IMR-90 (cell line): ENCODE results near the gene UBE2L3. TPM values are rescaled to one million over a fixed set of nuclear protein-coding genes. Genes with fewer than 3 reads are reported as not detected.

Source experiments
- ATAC-seq: fragments of 200-7000 bp; cut with Tn5 transposase; 2 replicates; pipeline ENCODE4 v1.9.1; 2020; ENCODE audit warnings: low read depth, mild to moderate bottlenecking, moderate library complexity
- BruUV-seq: library from RNA; stranded (reverse); fragments of 400-500 nt; replicated peaks from 2 replicates; lab custom pipeline; 2021; lab: Mats Ljungman, UMichigan
- CTCF ChIA-PET: fragments of 300-600 bp; formaldehyde crosslinking; extraction: SDS; loops from one replicate; lab custom pipeline; 2021; ENCODE audit warnings: antibody characterized with exemption; lab: Yijun Ruan, JAX
- POLR2A ChIA-PET: fragments of 300-600 bp; sonication (Branson Sonifier 250); formaldehyde crosslinking; loops from one replicate; lab custom pipeline; 2022; ENCODE audit warnings: antibody characterized with exemption; ENCODE audit not compliant: unreplicated experiment; lab: Charles Lee
- DNase-seq: peaks from one replicate; pipeline ENCODE4 v3.0.0; 2013
- H2AFZ ChIP-seq: replicated peaks from 2 replicates; pipeline ENCODE3; 2013; ENCODE audit warnings: low read length, mild to moderate bottlenecking; ENCODE audit not compliant: poor library complexity
- H2AK5ac ChIP-seq: 2 replicates; pipeline ENCODE4 v1.6.1; 2013; ENCODE audit warnings: low read depth, low read length, inconsistent platforms
- H2AK9ac ChIP-seq: replicated peaks from 2 replicates; pipeline ENCODE3; 2013; ENCODE audit warnings: mild to moderate bottlenecking, low read depth, low read length, moderate library complexity; ENCODE audit not compliant: poor library complexity
- H2BK120ac ChIP-seq: 2 replicates; pipeline ENCODE4 v1.6.1; 2013; ENCODE audit warnings: low read depth, low read length, inconsistent platforms
- H2BK15ac ChIP-seq: 3 replicates; pipeline ENCODE4 v1.6.1; 2013; ENCODE audit warnings: low read depth, low read length, inconsistent platforms
- H2BK20ac ChIP-seq: 2 replicates; pipeline ENCODE4 v1.6.1; 2013; ENCODE audit warnings: low read depth, mild to moderate bottlenecking, inconsistent platforms, low read length, moderate library complexity
- H2BK5ac ChIP-seq: 2 replicates; pipeline ENCODE4 v1.6.1; 2013; ENCODE audit warnings: mild to moderate bottlenecking, low read depth, low read length, inconsistent platforms; ENCODE audit not compliant: poor library complexity, severe bottlenecking
- H3K14ac ChIP-seq: replicated peaks from 2 replicates; pipeline ENCODE4 v1.6.1; 2013; ENCODE audit warnings: low read depth, low read length, inconsistent platforms
- H3K18ac ChIP-seq: 2 replicates; pipeline ENCODE4 v1.6.1; 2013; ENCODE audit warnings: low read depth, low read length, control low read depth
- H3K23ac ChIP-seq: 2 replicates; pipeline ENCODE4 v1.6.1; 2013; ENCODE audit warnings: low read depth, low read length, inconsistent platforms
- H3K27ac ChIP-seq: 2 replicates; pipeline ENCODE4 v1.5.1; 2013; ENCODE audit warnings: mild to moderate bottlenecking, control low read depth, low read length; ENCODE audit not compliant: insufficient read depth
- H3K27me3 ChIP-seq: 2 replicates; pipeline ENCODE4 v1.6.1; 2013; ENCODE audit warnings: low read length; ENCODE audit not compliant: control insufficient read depth, insufficient read depth
- H3K36me3 ChIP-seq: 2 replicates; pipeline ENCODE4 v1.6.1; 2013; ENCODE audit warnings: low read length, mixed read lengths; ENCODE audit not compliant: control insufficient read depth, insufficient read depth
- H3K4ac ChIP-seq: 2 replicates; pipeline ENCODE4 v1.6.1; 2013; ENCODE audit warnings: low read depth, low read length, inconsistent platforms
- H3K4me1 ChIP-seq: 2 replicates; pipeline ENCODE4 v1.6.1; 2013; ENCODE audit warnings: low read length, mixed read lengths; ENCODE audit not compliant: control insufficient read depth, insufficient read depth
- H3K4me2 ChIP-seq: 2 replicates; pipeline ENCODE4 v1.6.1; 2013; ENCODE audit warnings: low read depth, mild to moderate bottlenecking, control low read depth, low read length, moderate library complexity
- H3K4me3 ChIP-seq: 2 replicates; pipeline ENCODE4 v1.5.1; 2013; ENCODE audit warnings: low read depth, mild to moderate bottlenecking, control low read depth, low read length, moderate library complexity; ENCODE audit not compliant: insufficient read depth
- H3K56ac ChIP-seq: 2 replicates; pipeline ENCODE4 v1.6.1; 2013; ENCODE audit warnings: low read length, inconsistent platforms; ENCODE audit not compliant: insufficient read depth; ENCODE audit errors: extremely low read depth
- H3K79me1 ChIP-seq, 2 experiments: 2 replicates each; pipeline ENCODE4 v1.6.1; 2013; ENCODE audit warnings: low read length in 2 of 2, inconsistent platforms in 1 of 2, low read depth in 1 of 2
- H3K9ac ChIP-seq: 2 replicates; pipeline ENCODE4 v1.6.1; 2013; ENCODE audit warnings: low read depth, low read length, control low read depth
- H3K9me1 ChIP-seq: 2 replicates; pipeline ENCODE4 v1.6.1; 2013; ENCODE audit warnings: low read length, inconsistent platforms; ENCODE audit not compliant: insufficient read depth
- H3K9me3 ChIP-seq: 2 replicates; pipeline ENCODE4 v1.6.1; 2013; ENCODE audit warnings: low read length; ENCODE audit not compliant: control insufficient read depth, insufficient read depth
- H4K20me1 ChIP-seq: 2 replicates; pipeline ENCODE4 v1.6.1; 2013; ENCODE audit warnings: low read length, inconsistent platforms; ENCODE audit not compliant: insufficient read depth
- H4K5ac ChIP-seq: 2 replicates; pipeline ENCODE4 v1.6.1; 2013; ENCODE audit warnings: mild to moderate bottlenecking, low read depth, low read length, control low read depth
- H4K8ac ChIP-seq, 2 experiments: 2 replicates each; pipeline ENCODE4 v1.6.1; 2013; ENCODE audit warnings: low read depth in 2 of 2, low read length in 2 of 2, control low read depth in 1 of 2, inconsistent platforms in 1 of 2
- H4K91ac ChIP-seq: 2 replicates; pipeline ENCODE4 v1.6.1; 2013; ENCODE audit warnings: low read depth, low read length, inconsistent platforms; ENCODE audit not compliant: insufficient read depth
- CEBPB ChIP-seq: IDR thresholded peaks from 2 replicates; pipeline ENCODE4 v1.6.1; 2012; ENCODE audit warnings: low read depth, low read length, improper control_type of control experiment
- CHD1 ChIP-seq: IDR thresholded peaks from 2 replicates; pipeline ENCODE4 v1.6.1; 2012; ENCODE audit warnings: low read depth, low read length, improper control_type of control experiment
- ELK1 ChIP-seq: fragments of 150-350 bp; IDR thresholded peaks from 2 replicates; pipeline ENCODE4 v1.6.1; 2016; ENCODE audit warnings: low read depth, mild to moderate bottlenecking, low read length, moderate library complexity, borderline replicate concordance
- FOS ChIP-seq: fragments of 150-350 bp; IDR thresholded peaks from 2 replicates; pipeline ENCODE4 v1.6.1; 2016; ENCODE audit warnings: low read depth, low read length
- MAFK ChIP-seq: IDR thresholded peaks from 2 replicates; pipeline ENCODE4 v1.6.1; 2012; ENCODE audit warnings: low read depth, low read length, improper control_type of control experiment
- MAZ ChIP-seq: IDR thresholded peaks from 2 replicates; pipeline ENCODE4 v1.6.1; 2012; ENCODE audit warnings: low read depth, mild to moderate bottlenecking, low read length, improper control_type of control experiment, moderate library complexity, borderline replicate concordance
- MXI1 ChIP-seq: IDR thresholded peaks from 2 replicates; pipeline ENCODE4 v1.6.1; 2012; ENCODE audit warnings: low read depth, mild to moderate bottlenecking, low read length, moderate library complexity, borderline replicate concordance
- NFE2L2 ChIP-seq: fragments of 150-350 bp; IDR thresholded peaks from 2 replicates; pipeline ENCODE4 v1.6.1; 2016; ENCODE audit warnings: low read depth, mild to moderate bottlenecking, low read length
- POLR2A ChIP-seq: IDR thresholded peaks from 2 replicates; pipeline ENCODE4 v1.6.1; 2012; ENCODE audit warnings: mild to moderate bottlenecking, low read depth, low read length
- RAD21 ChIP-seq: IDR thresholded peaks from 2 replicates; pipeline ENCODE4 v1.6.1; 2012; ENCODE audit warnings: low read length, improper control_type of control experiment
- RCOR1 ChIP-seq: IDR thresholded peaks from 2 replicates; pipeline ENCODE4 v1.6.1; 2012; ENCODE audit warnings: mild to moderate bottlenecking, low read length, improper control_type of control experiment; ENCODE audit not compliant: insufficient replicate concordance
- RFX5 ChIP-seq: IDR thresholded peaks from 2 replicates; pipeline ENCODE4 v1.8.0; 2012; ENCODE audit warnings: low read depth, mild to moderate bottlenecking, low read length, moderate library complexity
- USF2 ChIP-seq: fragments of 150-350 bp; IDR thresholded peaks from 2 replicates; pipeline ENCODE4 v1.6.1; 2017; ENCODE audit warnings: mild to moderate bottlenecking, antibody characterized with exemption, low read length, low read depth
- WGBS, 2 experiments: methylation state at CpG; one replicate each; pipeline versions ENCODE4 v1.1.5 to v1.1.7; 2013; ENCODE audit warnings: missing lambda C conversion rate in 2 of 2; ENCODE audit not compliant: insufficient read length in 1 of 2; ENCODE audit errors: extremely low coverage in 2 of 2; 5-methylcytosine and 5-hydroxymethylcytosine counted together
- dilution Hi-C: fragments of 300-500 bp; cut with HindIII; formaldehyde crosslinking; loops from one replicate; pipeline ENCODE4 v1.14.3; 2018; ENCODE audit warnings: low sequenced_read_pairs; ENCODE audit not compliant: unreplicated experiment
- in situ Hi-C: fragments of 300-500 bp; cut with MboI; formaldehyde crosslinking; loops from 3 replicates; pipeline ENCODE4 v1.14.3; 2019; ENCODE audit warnings: low sequenced_read_pairs, inconsistent platforms, mixed read lengths
- intact Hi-C: fragments of 100-400 bp; cut with micrococcal nuclease; formaldehyde crosslinking; loops from 2 replicates; pipeline ENCODE4 v1.10.0; 2022
- polyA plus RNA-seq, 3 experiments: library from polyadenylated mRNA; depleted of rRNA; stranded (reverse); fragments of >200 nt; gene quantifications; 2 replicates each; pipeline ENCODE4 v1.2.3, GENCODE V29; 2012; ENCODE audit warnings: low replicate concordance in 1 of 3
- total RNA-seq: library from RNA; depleted of rRNA; stranded (reverse); fragments of >200 nt; gene quantifications from 2 replicates; pipeline ENCODE4 v1.2.3, GENCODE V29; 2012

Gene UBE2L3
- total and polyA plus RNA-seq, 2 of the 4 experiments (the other 2 are of a cell fraction): 29.0 to 72.9 TPM

- Histone ChIP-seq H3K9me3 (no peaks in the 10 kb centered on the region), H3K23ac (no peak overlapping the region), H2BK5ac (no peak overlapping the region), H4K5ac (no peak overlapping the region), H2BK15ac (no peak overlapping the region), H3K27me3 (no peaks in the 10 kb centered on the region), H2BK20ac (no peak overlapping the region), H3K4me1 (peaks cover 11% of the 10 kb centered on the region; the same call in 1 of the 2 replicates), H3K79me1 (peaks cover 18 to 68% of the 10 kb centered on the region in 2 experiments), H2AK9ac (no peak overlapping the region), H3K9me1 (peaks cover 31% of the 10 kb centered on the region), H3K36me3 (peaks cover 33% of the 10 kb centered on the region), H3K56ac (no peak overlapping the region), H4K8ac (no peak overlapping the region), H3K4me3 (no peak overlapping the region), H2AK5ac (no peak overlapping the region), H3K4ac (no peak overlapping the region), H3K4me2 (no peak overlapping the region), H4K91ac (no peak overlapping the region), H3K9ac (no peak overlapping the region), H2BK120ac (no peak overlapping the region), H4K20me1 (peaks cover 96% of the 10 kb centered on the region), H3K27ac (no peak overlapping the region), H3K14ac (no peak overlapping the region), H2AFZ (peak overlapping the region; percentile 36), H3K18ac (no peak overlapping the region)
- 100% methylated on average over 2 of the region's 5 CpGs; no CpG with 5 or more reads in 1 of the 2 experiments for WGBS, 2 experiments
- ATAC-seq: peak; percentile 27
- CTCF ChIA-PET: no interaction called here
- in situ Hi-C loops (no loop called here), intact Hi-C loops (no loop called here), dilution Hi-C loops (no loop called here)
- POLR2A ChIA-PET: no interaction called here
- DNase-seq: no peak
- BruUV-seq: no TSS peak
- no peak for TF ChIP-seq CEBPB
- TF ChIP-seq ELK1: no peak
- TF ChIP-seq USF2: no peak
- TF ChIP-seq RFX5: no peak
- TF ChIP-seq RAD21: no peak
- no peak for TF ChIP-seq CHD1
- no peak for TF ChIP-seq FOS
- no peak for TF ChIP-seq NFE2L2
- TF ChIP-seq RCOR1: no peak
- no peak for TF ChIP-seq MAZ
- TF ChIP-seq MAFK: no peak
- TF ChIP-seq MXI1: no peak
- no peak for TF ChIP-seq POLR2A
These were observed 27.4 kb downstream of the UBE2L3 start for GRCh38 chr22:21594865-21595452.
